Suprapubic skin (tissue), 4 donors: ENCODE measurements around the gene CERT1. TPM values are rescaled to one million over a fixed set of nuclear protein-coding genes. Genes with fewer than 3 reads are reported as not detected.

Source experiments
- DNase-seq, 2 donors: peaks; one replicate each; pipeline ENCODE4 v3.0.0-alpha.2; 2019; ENCODE audit warnings: low spot score in 2 of 2
- H3K27ac ChIP-seq: fragments of 200-600 bp; sonication (generic); one replicate; pipeline ENCODE4 v1.5.1; 2019
- H3K27me3 ChIP-seq: fragments of 200-600 bp; sonication (generic); one replicate; pipeline ENCODE4 v1.5.1; 2019
- H3K36me3 ChIP-seq: fragments of 200-600 bp; sonication (generic); one replicate; pipeline ENCODE4 v1.5.1; 2019
- H3K4me1 ChIP-seq: fragments of 200-600 bp; sonication (generic); one replicate; pipeline ENCODE4 v1.5.1; 2019
- H3K4me3 ChIP-seq: fragments of 200-600 bp; sonication (generic); one replicate; pipeline ENCODE4 v1.5.1; 2019; ENCODE audit warnings: mild to moderate bottlenecking
- H3K9me3 ChIP-seq: fragments of 200-600 bp; sonication (generic); one replicate; pipeline ENCODE4 v1.5.1; 2019
- EP300 ChIP-seq: sonication (generic); formaldehyde crosslinking; IDR thresholded peaks from one replicate; pipeline ENCODE4 v1.6.1; 2017; ENCODE audit warnings: antibody characterized with exemption
- POLR2A ChIP-seq, 2 donors: fragments of 450-650 bp; IDR thresholded peaks; one replicate each; pipeline ENCODE4 v1.6.1; 2017; ENCODE audit warnings: antibody characterized with exemption in 2 of 2, mild to moderate bottlenecking in 2 of 2, moderate library complexity in 2 of 2
- POLR2AphosphoS5 ChIP-seq, 3 donors: sonication (generic); formaldehyde crosslinking; IDR thresholded peaks; one replicate each; pipeline ENCODE4 v1.6.1; 2017; ENCODE audit warnings: antibody characterized with exemption in 3 of 3
- WGBS: methylation state at CpG from one replicate; pipeline ENCODE4 v1.1.5; 2018; 5-methylcytosine and 5-hydroxymethylcytosine counted together
- total RNA-seq, 4 donors: library from RNA; depleted of rRNA; stranded (reverse); fragments of >200 nt; gene quantifications; one replicate each; pipeline ENCODE4 v1.1.0, GENCODE V29; 2016
- TF ChIP-seq, protein P1 (sequence below), 2 donors: fragments of 200-600 bp in 1 of 2; fragments of 450-650 bp in 1 of 2; sonication (generic) in 1 of 2; IDR thresholded peaks; one replicate each; pipeline ENCODE4 v1.5.1; 2016 to 2019; ENCODE audit warnings: antibody characterized with exemption in 2 of 2, mild to moderate bottlenecking in 1 of 2, moderate library complexity in 1 of 2

Gene CERT1
- total RNA-seq, 4 donors from 2014 or later, result 25.3 to 41.2 (median 32.4) TPM

DNA sequence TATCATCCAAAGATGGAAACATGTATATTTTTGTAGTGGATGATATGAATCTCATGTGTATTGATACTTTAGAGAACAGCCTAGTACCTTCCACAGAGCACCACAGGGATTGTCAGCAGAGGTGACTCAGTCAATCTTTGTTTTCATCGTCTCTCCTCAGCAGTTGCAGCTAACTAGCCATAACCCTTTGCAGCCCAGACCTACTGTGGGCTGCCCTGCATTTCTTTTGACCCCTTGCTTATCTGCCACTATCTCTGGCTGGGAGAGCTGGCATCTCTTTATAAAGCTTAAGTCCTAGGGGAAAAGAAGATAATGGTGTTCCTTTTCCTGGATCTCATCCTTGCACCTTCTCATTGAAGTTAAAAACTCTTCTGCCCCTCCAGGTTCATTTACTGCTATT, 145.7 kb downstream of the CERT1 start:
- Histone ChIP-seq H3K36me3 (peaks cover 6% of the 10 kb centered on the region), H3K4me1 (peaks cover 11% of the 10 kb centered on the region), H3K4me3 (no peak overlapping the region), H3K27me3 (no peaks in the 10 kb centered on the region), H3K27ac (no peak overlapping the region), H3K9me3 (no peaks in the 10 kb centered on the region)
- TF ChIP-seq POLR2AphosphoS5 (IDR thresholded peaks at IDR 0.05) (no peak), EP300 (no peak), POLR2A (IDR thresholded peaks at IDR 0.05) (no peak)
- TF ChIP-seq, protein P1, sequence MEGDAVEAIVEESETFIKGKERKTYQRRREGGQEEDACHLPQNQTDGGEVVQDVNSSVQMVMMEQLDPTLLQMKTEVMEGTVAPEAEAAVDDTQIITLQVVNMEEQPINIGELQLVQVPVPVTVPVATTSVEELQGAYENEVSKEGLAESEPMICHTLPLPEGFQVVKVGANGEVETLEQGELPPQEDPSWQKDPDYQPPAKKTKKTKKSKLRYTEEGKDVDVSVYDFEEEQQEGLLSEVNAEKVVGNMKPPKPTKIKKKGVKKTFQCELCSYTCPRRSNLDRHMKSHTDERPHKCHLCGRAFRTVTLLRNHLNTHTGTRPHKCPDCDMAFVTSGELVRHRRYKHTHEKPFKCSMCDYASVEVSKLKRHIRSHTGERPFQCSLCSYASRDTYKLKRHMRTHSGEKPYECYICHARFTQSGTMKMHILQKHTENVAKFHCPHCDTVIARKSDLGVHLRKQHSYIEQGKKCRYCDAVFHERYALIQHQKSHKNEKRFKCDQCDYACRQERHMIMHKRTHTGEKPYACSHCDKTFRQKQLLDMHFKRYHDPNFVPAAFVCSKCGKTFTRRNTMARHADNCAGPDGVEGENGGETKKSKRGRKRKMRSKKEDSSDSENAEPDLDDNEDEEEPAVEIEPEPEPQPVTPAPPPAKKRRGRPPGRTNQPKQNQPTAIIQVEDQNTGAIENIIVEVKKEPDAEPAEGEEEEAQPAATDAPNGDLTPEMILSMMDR (IDR thresholded peaks at IDR 0.05), result no peak
- DNase-seq, result no peak
- 39% methylated on average over 1 of the region's 1 CpG for WGBS

DNA sequence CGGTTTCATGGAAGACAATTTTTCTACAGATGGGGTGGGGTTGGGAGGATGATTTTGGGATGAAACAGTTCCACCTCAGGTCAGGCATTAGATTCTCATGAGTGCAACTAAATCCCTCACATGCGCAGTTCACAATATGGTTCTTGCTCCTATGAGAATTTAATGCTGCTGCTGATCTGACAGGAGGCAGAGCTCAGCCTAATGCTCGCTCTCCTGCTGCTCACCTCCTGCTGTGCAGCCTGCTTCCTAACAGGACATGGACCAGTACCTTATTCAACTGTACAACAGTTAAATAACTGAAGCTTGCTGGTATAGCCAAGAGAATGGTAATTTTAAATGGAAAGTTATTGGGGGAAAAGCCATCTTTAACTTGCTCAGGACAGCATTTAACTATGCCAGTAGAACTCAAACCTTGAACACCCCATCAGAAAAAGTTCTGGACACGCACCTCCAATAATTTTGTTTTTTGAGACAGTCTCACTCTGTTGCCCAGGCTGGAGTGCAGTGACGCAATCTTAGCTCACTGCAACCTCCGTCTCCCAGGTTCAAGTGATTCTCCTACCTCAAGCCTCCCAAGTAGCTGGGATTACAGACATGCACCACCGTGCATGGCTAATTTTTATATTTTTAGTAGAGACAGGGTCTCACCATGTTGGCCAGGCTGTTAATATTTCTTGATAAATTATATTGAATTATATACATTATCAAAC, 146.7 kb downstream of the CERT1 start:
- Histone ChIP-seq H3K4me3 (no peak overlapping the region), H3K27me3 (no peaks in the 10 kb centered on the region), H3K27ac (no peak overlapping the region), H3K36me3 (peaks cover 15% of the 10 kb centered on the region), H3K9me3 (no peaks in the 10 kb centered on the region), H3K4me1 (peaks cover 11% of the 10 kb centered on the region)
- DNase-seq, result no peak
- TF ChIP-seq POLR2A (IDR thresholded peaks at IDR 0.05), result no peak
- no peak for TF ChIP-seq POLR2AphosphoS5 (IDR thresholded peaks at IDR 0.05)
- TF ChIP-seq, protein P1 (IDR thresholded peaks at IDR 0.05), result no peak
- TF ChIP-seq EP300, result no peak
- 87% methylated on average over 7 of the region's 7 CpGs for WGBS

DNA sequence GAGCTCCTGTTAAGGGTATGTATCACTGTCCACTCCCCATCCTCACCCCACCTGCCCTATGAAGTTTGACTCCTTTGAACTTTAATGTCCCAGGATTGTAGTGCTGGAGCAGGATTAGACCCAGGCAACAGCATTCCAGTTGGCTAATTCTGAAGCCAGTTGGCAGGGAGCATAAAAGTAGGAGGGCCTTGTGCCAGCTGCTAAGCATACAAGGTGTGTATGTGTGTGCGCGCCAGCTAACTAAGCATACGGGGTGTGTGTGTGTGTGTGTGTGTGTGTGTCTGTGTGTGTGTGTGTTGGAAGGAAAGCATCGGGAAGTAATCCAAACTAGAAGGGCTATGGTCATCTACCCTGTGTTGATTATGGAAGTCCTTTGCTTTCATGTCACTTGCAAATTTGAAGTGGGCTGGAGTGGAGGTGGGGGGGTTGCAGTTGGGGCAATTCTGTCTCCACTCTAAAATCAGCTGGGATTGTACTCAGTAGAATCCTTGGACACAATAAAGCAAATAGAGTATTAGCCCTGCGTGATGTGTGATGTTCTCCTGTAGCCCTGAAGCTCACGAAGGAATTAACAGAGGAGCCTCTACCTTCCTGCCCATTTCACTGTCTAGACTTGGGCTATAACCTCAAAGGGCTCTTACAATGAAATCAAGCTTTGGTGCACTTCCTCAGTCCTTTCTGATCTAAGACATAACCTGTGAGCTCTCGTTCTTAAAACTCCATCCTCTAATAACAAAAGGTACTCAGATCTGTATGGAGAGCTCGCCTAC, 147.5 kb downstream of the CERT1 start:
- H3K4me1 ChIP-seq, result peaks cover 11% of the 10 kb centered on the region
- H3K9me3 ChIP-seq, result no peaks in the 10 kb centered on the region
- DNase-seq, result no peak
- no peak overlapping the region for H3K27ac ChIP-seq
- H3K4me3 ChIP-seq, result no peak overlapping the region
- peaks cover 23% of the 10 kb centered on the region for H3K36me3 ChIP-seq
- TF ChIP-seq EP300 (no peak), POLR2A (IDR thresholded peaks at IDR 0.05) (no peak)
- no peaks in the 10 kb centered on the region for H3K27me3 ChIP-seq
- 48% methylated on average over 8 of the region's 8 CpGs for WGBS

DNA sequence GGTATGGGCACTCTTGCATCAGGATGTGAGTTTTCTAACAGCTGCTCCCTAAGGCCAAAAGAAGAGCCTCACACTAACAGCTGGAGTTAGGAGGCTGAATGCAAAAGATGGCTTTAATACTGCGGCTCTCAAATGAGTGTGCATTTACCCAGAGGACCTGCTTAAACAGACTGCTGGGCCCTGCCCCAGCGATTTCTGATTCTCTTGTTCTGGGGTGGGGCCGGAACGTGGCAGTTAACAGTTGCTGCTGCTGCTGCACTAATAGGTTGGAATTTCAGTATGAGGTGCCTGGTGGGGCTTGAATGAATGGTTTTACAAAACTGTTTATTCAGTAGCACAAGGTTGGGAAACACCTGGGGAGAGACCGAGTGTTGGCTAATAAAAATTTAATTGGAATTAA, 148.3 kb downstream of the CERT1 start:
- 43% methylated on average over 5 of the region's 5 CpGs for WGBS
- TF ChIP-seq POLR2AphosphoS5 (IDR thresholded peaks at IDR 0.05), result no peak
- TF ChIP-seq POLR2A (IDR thresholded peaks at IDR 0.05), result no peak
- TF ChIP-seq, protein P1 (IDR thresholded peaks at IDR 0.05), result no peak
- no peak for TF ChIP-seq EP300
- no peak overlapping the region for H3K27ac ChIP-seq
- no peak overlapping the region for H3K4me3 ChIP-seq
- peaks cover 31% of the 10 kb centered on the region for H3K36me3 ChIP-seq
- no peaks in the 10 kb centered on the region for H3K9me3 ChIP-seq
- H3K4me1 ChIP-seq, result peaks cover 11% of the 10 kb centered on the region
- DNase-seq, result no peak
- H3K27me3 ChIP-seq, result no peaks in the 10 kb centered on the region

DNA sequence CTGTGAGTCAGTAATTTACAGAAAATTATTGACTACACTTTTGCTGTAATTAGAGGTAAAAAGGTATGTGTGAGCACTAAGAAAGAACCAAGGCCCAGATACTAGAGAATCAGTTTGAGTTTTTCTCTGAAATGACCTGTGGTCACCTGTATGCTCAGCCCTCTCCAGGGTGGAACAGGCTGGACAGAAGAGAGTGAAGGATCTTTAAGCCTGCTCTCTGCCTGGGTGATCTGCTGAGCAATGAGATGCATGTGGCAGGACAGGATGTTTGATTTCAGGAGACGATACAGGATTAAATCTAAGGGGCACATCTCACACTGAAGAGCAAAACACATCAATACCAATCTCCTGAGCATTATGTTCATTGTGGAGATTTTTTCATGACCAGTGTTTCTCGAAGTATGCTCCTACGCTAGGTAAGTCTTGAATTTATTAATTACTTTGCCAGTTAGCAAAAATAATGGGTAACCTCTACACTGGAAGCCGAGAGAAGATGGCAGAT, 148.9 kb downstream of the CERT1 start:
- Histone ChIP-seq H3K27ac (no peak overlapping the region), H3K9me3 (no peaks in the 10 kb centered on the region), H3K4me3 (no peak overlapping the region), H3K4me1 (peaks cover 11% of the 10 kb centered on the region), H3K36me3 (peaks cover 37% of the 10 kb centered on the region), H3K27me3 (no peaks in the 10 kb centered on the region)
- WGBS, result 86% methylated on average over 4 of the region's 4 CpGs
- TF ChIP-seq EP300 (no peak), POLR2A (IDR thresholded peaks at IDR 0.05) (no peak), POLR2AphosphoS5 (IDR thresholded peaks at IDR 0.05) (no peak)
- TF ChIP-seq, protein P1 (IDR thresholded peaks at IDR 0.05), result no peak
- no peak for DNase-seq
